Measurements from ENCODE around the gene MSI2.

MSI2 gene

GRCh38 chr17:57419940-57420550 lies 163.7 kb downstream of the MSI2 start:
- no peak for DNase-seq

GRCh38 chr17:57420734-57421717 lies 164.7 kb downstream of the MSI2 start:
- DNase-seq, result peak; percentile 57

DNA sequence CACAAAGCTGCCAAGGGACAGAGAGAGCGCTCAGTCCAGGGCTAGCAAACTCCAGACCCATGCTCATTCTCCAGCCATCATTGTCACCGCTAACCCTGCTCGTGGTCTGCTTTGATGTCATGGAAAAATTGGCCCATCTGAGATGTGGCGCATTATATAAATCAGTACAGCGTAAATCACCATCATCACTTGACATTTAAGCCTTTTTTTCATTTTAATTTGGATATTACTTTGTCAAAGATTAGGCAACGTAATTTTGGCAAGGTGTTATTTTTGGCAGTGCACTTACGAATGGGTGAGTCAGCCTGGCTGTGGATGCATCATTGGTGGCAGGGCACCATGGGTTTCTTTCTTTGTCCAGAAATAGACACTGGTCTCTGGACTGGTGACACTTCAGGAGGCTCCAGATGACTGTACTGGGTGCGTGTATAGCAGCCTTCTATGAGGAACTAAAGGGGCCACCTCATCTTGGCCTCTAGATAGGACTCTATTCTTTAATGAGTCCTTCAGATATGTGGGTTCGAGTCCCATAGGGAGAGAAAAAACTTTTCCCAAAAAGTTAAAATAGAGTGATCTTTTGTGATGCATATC lies 166.3 kb downstream of the MSI2 start:
- DNase-seq, result no peak

GRCh38 chr17:57423541-57423940 lies 167.2 kb downstream of the MSI2 start:
- DNase-seq, result no peak

- no peak for DNase-seq
These were observed 167.9 kb downstream of the MSI2 start for GRCh38 chr17:57424273-57424672.

GRCh38 chr17:57424777-57425188 lies 168.5 kb downstream of the MSI2 start:
- DNase-seq, result no peak

DNA sequence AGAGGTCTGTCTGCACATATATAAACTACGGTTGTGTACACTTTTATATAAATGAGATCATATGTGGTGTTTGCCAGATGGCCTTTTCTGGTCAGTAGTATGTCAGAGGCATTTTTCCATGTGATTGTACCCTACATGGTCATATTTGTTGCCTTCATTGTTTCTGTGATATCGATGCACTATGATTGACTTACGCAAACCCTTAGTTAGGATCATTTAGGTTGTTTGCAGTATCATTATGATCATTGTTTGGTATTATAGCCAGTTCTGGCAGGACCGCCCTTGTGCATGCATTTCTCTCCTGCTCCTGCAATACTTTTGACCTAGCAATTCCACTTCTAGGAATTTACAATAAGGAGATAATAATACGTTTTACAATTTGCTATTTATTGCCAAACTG lies 169.1 kb downstream of the MSI2 start:
- no peak for DNase-seq

- no peak for DNase-seq
These were observed 169.9 kb downstream of the MSI2 start for GRCh38 chr17:57425903-57426880.

GRCh38 chr17:57429966-57430365 lies 173.6 kb downstream of the MSI2 start:
- no peak for DNase-seq

DNA sequence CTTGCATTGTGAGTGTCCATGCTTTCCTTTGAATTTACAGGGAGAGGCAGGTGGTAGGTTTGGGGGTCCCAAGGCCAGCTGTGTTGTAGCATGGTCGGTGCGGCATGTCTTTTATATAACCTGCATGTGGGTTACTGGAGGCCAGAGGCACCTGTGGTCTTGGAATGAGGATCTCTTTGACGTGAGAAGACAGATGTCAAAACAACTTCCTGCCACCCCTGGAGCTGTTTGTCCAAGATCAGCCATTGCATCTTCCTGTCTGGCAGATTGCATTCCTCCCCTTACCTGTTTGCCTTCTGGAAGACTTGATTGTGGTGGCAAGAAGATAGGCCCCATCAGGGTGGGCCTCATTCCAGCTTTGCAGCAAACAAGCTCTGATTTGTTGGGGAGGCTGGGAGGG lies 175.1 kb downstream of the MSI2 start:
- DNase-seq, result no peak

- no peak for DNase-seq
These were observed 176.4 kb downstream of the MSI2 start for GRCh38 chr17:57432507-57433277.

DNA sequence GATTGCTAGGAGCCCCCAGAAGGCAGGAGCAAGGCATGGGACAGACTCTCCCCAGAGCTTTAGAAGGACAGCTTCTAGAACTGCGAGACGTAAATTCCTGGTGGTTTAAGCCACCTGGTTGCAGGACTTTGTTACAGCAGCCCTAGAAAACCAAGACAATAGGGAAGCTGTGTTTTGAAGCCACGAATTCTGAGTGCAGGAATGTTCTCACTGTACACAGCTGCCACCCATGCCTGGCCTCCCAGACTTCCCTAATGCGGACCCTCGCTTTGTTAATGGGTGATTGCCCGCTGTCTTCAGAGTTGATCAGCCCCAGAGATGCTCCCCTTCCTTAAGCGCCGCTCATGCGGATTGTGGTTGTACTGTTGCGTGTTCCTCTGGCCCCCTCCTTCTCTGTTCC lies 177.1 kb downstream of the MSI2 start:
- no peak for DNase-seq

DNA sequence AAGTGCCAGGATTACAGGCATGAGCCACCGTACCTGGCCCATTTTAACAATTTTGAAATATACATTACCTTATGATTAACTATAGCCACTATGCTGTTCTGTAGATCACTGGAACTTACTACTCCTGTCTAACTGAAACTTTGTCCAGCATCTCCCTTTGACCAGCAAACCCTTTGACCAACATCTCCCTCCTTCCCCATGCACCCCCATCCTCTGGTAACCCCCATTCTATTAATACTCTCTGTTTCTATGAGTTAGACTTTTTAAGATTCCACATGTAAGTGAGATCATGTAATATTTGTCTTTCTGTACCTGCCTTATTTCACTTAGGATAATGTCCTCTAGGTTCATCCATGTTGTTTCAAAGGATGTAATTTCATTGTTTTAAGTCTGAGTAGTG lies 178.0 kb downstream of the MSI2 start:
- DNase-seq, result no peak

GRCh38 chr17:57436565-57436964 lies 180.2 kb downstream of the MSI2 start:
- no peak for DNase-seq

DNA sequence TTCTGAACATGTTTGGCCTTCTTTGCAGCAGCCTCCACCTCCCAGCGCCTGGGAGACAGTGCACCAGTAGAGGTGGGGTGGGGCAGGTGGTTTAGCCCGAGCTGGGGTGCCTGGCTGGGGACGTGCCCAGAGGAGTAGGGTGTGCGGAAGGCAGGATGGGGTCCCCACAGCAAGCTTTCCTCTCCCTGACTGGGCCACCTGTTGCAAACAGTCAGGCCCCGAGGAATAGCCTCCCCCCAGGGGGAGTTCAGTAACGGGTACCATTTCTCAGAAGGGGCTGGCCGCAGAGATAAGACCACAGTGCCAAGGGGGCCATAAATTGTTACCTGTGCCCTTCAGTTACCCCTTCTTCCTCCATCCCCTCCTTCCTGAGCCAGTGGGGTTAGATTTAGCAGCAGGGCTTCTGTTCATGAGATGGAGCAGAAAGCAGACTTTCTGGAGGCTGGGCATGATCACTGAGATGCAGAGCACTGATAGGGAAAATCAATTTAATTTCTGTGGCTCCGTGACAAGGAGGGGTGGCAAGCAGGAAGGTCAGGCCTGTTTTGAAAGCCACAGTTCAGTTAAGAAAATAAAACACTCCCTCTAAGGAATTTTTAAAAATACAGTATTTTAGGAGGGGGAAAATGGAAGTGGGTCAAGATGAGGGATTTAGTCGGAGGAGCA lies 181.9 kb downstream of the MSI2 start:
- no peak for DNase-seq

- no peak for DNase-seq
These were observed 183.3 kb downstream of the MSI2 start for GRCh38 chr17:57439651-57440050.

- peak; percentile 60 for DNase-seq
These were observed 184.4 kb downstream of the MSI2 start for GRCh38 chr17:57440522-57441269.

DNA sequence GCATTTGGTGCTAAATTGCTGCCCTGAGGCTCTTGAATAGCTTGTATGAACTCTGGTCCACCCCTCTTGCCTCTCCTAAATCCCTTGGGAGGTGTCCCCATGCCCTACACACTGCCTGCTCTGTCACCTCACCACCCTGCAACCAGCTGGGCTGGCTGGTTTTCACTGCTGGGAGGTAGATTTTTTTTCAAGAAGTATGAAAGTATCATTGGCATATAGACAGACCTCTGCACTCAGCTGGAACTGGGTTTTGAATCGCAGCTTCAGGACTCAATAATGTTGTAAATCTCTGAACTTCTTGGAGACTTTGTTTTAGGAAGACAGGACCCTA lies 184.9 kb downstream of the MSI2 start:
- no peak for DNase-seq

- no peak for DNase-seq
These were observed 186.1 kb downstream of the MSI2 start for GRCh38 chr17:57442401-57442823.

DNA sequence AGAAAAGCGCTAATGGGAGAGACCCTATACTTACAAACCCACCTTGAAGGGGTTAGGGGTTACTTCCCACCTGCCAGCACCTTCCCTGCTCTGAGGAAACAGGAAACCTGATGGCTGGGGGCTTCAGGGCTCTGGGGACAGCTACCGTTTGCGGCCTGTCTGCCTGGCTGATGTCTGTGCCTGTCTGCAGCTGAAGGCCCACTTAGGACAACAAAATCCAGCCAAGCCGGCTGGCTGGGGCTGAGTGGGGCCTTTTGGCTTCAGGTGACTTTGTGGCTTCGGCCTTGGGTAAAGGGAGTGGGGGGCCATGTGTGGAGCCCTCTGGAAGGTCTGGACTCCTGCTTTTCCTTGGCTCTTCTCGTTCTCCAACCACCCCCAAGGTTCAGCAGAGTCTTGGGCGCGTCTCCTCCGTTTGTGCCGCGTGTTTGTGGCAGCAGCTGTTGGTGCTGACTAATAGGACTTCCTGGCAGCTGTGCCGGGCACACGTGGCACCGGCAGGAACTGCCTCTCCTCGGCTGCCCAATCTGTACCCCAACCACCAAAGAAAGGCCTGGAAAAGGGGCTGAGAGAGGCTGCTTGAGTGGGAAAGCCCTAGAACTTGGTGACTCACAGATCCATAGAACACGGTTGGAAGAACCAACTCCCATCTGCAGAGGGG lies 186.7 kb downstream of the MSI2 start:
- DNase-seq, result no peak
